ENCODE data around the gene TRIM41. TPM values are rescaled to one million over a fixed set of nuclear protein-coding genes. Genes with fewer than 3 reads are reported as not detected.

TRIM41 gene
- total and polyA plus RNA-seq, 2 of the 13 experiments (the other 11 are each of a cell fraction or from before 2014, with no cell fraction given): 10.2 to 16.7 TPM

- TF ChIP-seq ZNF574 (CRISPR knock-in tag; IDR thresholded peaks at IDR 0.05) (peak; percentile 47; the same call in 1 of the 2 replicates), YY1 (IDR thresholded peaks at IDR 0.05; ENCODE audit: insufficient read depth, insufficient replicate concordance, low read depth, low read length) (peak; percentile 40), SRSF4 (IDR thresholded peaks at IDR 0.05; ENCODE audit: low read depth, low read length, poor library complexity, severe bottlenecking) (no peak), HOXA3 (CRISPR knock-in tag; IDR thresholded peaks at IDR 0.05) (no peak), ZNF33A (CRISPR knock-in tag; IDR thresholded peaks at IDR 0.05; ENCODE audit: borderline replicate concordance) (no peak), ZNF598 (CRISPR knock-in tag; IDR thresholded peaks at IDR 0.05; ENCODE audit: borderline replicate concordance) (no peak), RFXAP (CRISPR knock-in tag; IDR thresholded peaks at IDR 0.05; ENCODE audit: borderline replicate concordance) (no peak), ZSCAN25 (CRISPR knock-in tag; IDR thresholded peaks at IDR 0.05) (no peak), ZNF616 (CRISPR knock-in tag; IDR thresholded peaks at IDR 0.05; ENCODE audit: low read depth) (no peak), ZNF652 (CRISPR knock-in tag; IDR thresholded peaks at IDR 0.05; ENCODE audit: borderline replicate concordance, low read depth) (peak; percentile 11; the same call in 1 of the 2 replicates), RXRB (CRISPR knock-in tag; IDR thresholded peaks at IDR 0.05; ENCODE audit: borderline replicate concordance) (peak; percentile 52), SRSF9 (IDR thresholded peaks at IDR 0.05; ENCODE audit: borderline replicate concordance, insufficient read depth, low read depth, low read length, poor library complexity, severe bottlenecking) (no peak)
- TF ChIP-seq, protein P1, sequence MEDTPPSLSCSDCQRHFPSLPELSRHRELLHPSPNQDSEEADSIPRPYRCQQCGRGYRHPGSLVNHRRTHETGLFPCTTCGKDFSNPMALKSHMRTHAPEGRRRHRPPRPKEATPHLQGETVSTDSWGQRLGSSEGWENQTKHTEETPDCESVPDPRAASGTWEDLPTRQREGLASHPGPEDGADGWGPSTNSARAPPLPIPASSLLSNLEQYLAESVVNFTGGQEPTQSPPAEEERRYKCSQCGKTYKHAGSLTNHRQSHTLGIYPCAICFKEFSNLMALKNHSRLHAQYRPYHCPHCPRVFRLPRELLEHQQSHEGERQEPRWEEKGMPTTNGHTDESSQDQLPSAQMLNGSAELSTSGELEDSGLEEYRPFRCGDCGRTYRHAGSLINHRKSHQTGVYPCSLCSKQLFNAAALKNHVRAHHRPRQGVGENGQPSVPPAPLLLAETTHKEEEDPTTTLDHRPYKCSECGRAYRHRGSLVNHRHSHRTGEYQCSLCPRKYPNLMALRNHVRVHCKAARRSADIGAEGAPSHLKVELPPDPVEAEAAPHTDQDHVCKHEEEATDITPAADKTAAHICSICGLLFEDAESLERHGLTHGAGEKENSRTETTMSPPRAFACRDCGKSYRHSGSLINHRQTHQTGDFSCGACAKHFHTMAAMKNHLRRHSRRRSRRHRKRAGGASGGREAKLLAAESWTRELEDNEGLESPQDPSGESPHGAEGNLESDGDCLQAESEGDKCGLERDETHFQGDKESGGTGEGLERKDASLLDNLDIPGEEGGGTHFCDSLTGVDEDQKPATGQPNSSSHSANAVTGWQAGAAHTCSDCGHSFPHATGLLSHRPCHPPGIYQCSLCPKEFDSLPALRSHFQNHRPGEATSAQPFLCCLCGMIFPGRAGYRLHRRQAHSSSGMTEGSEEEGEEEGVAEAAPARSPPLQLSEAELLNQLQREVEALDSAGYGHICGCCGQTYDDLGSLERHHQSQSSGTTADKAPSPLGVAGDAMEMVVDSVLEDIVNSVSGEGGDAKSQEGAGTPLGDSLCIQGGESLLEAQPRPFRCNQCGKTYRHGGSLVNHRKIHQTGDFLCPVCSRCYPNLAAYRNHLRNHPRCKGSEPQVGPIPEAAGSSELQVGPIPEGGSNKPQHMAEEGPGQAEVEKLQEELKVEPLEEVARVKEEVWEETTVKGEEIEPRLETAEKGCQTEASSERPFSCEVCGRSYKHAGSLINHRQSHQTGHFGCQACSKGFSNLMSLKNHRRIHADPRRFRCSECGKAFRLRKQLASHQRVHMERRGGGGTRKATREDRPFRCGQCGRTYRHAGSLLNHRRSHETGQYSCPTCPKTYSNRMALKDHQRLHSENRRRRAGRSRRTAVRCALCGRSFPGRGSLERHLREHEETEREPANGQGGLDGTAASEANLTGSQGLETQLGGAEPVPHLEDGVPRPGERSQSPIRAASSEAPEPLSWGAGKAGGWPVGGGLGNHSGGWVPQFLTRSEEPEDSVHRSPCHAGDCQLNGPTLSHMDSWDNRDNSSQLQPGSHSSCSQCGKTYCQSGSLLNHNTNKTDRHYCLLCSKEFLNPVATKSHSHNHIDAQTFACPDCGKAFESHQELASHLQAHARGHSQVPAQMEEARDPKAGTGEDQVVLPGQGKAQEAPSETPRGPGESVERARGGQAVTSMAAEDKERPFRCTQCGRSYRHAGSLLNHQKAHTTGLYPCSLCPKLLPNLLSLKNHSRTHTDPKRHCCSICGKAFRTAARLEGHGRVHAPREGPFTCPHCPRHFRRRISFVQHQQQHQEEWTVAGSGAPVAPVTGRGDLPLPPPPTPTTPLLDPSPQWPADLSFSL (CRISPR knock-in tag; IDR thresholded peaks at IDR 0.05): no peak
- TF ChIP-seq, protein P2, sequence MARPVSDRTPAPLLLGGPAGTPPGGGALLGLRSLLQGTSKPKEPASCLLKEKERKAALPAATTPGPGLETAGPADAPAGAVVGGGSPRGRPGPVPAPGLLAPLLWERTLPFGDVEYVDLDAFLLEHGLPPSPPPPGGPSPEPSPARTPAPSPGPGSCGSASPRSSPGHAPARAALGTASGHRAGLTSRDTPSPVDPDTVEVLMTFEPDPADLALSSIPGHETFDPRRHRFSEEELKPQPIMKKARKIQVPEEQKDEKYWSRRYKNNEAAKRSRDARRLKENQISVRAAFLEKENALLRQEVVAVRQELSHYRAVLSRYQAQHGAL (CRISPR knock-in tag; IDR thresholded peaks at IDR 0.05; ENCODE audit: not compliant biosample characterization): no peak
- TF ChIP-seq, protein P3, sequence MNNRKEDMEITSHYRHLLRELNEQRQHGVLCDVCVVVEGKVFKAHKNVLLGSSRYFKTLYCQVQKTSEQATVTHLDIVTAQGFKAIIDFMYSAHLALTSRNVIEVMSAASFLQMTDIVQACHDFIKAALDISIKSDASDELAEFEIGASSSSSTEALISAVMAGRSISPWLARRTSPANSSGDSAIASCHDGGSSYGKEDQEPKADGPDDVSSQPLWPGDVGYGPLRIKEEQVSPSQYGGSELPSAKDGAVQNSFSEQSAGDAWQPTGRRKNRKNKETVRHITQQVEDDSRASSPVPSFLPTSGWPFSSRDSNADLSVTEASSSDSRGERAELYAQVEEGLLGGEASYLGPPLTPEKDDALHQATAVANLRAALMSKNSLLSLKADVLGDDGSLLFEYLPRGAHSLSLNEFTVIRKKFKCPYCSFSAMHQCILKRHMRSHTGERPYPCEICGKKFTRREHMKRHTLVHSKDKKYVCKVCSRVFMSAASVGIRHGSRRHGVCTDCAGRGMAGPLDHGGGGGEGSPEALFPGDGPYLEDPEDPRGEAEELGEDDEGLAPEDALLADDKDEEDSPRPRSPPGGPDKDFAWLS (CRISPR knock-in tag; IDR thresholded peaks at IDR 0.05; ENCODE audit: borderline replicate concordance): no peak
These were observed 15.7 kb upstream of the TRIM41 start (continued) for GRCh38 chr5:181207214-181207959.
